ENCODE data around the gene CPT1B. TPM values are rescaled to one million over a fixed set of nuclear protein-coding genes. Genes with fewer than 3 reads are reported as not detected.

The CPT1B gene
- total RNA-seq, 6 experiments from 2014 or later, result 3.8 to 30.7 (median 13.0) TPM

DNA sequence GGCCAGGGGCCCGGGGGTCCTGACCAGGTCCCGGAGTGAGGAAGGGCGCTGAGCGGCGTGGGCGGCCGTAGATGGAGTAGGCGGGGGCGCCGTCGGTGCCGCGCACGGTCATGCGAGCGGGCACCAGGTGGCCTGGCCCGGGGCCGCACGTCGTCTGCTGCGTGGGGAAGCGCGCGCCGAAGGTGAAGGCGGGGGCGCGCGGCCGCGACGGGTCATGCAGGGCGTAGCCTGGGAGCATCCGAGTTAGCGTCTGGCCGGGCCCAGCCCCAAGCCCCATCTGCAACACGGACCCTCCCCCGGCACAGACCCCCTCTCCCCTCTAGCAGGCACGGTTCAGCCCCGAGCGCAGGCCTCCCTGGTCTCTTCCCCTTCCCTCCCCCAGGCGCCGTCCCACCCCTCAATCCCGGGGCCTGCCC lies 46.7 kb downstream of the CPT1B start:
- WGBS (ENCODE audit: insufficient coverage, low coverage, low lambda C conversion rate, missing lambda C conversion rate), result 0% methylated on average over 2 of the region's 44 CpGs
- Histone ChIP-seq H3K4me1 (peaks cover 0 to 14% (median 4%) of the 10 kb centered on the region in 4 donors), H3K4me3 (peak overlapping the region; percentile 75 to 79 (median 76)), H3K36me3 (no peaks in the 10 kb centered on the region), H3K27me3 (no peaks in the 10 kb centered on the region), H3K9me3 (no peaks in the 10 kb centered on the region), H3K27ac (peak overlapping the region; percentile 94 to 98 (median 97))
- DNase-seq, result peak; percentile 83 to 87 (median 85)
- peak; percentile 29 to 52 (median 46) for ATAC-seq
- intact Hi-C loops (cut with DNase I), result no loop called here
- no peak for TF ChIP-seq POLR2A (IDR thresholded peaks at IDR 0.05)
- TF ChIP-seq, protein P1, sequence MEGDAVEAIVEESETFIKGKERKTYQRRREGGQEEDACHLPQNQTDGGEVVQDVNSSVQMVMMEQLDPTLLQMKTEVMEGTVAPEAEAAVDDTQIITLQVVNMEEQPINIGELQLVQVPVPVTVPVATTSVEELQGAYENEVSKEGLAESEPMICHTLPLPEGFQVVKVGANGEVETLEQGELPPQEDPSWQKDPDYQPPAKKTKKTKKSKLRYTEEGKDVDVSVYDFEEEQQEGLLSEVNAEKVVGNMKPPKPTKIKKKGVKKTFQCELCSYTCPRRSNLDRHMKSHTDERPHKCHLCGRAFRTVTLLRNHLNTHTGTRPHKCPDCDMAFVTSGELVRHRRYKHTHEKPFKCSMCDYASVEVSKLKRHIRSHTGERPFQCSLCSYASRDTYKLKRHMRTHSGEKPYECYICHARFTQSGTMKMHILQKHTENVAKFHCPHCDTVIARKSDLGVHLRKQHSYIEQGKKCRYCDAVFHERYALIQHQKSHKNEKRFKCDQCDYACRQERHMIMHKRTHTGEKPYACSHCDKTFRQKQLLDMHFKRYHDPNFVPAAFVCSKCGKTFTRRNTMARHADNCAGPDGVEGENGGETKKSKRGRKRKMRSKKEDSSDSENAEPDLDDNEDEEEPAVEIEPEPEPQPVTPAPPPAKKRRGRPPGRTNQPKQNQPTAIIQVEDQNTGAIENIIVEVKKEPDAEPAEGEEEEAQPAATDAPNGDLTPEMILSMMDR (IDR thresholded peaks at IDR 0.05), result no peak

DNA sequence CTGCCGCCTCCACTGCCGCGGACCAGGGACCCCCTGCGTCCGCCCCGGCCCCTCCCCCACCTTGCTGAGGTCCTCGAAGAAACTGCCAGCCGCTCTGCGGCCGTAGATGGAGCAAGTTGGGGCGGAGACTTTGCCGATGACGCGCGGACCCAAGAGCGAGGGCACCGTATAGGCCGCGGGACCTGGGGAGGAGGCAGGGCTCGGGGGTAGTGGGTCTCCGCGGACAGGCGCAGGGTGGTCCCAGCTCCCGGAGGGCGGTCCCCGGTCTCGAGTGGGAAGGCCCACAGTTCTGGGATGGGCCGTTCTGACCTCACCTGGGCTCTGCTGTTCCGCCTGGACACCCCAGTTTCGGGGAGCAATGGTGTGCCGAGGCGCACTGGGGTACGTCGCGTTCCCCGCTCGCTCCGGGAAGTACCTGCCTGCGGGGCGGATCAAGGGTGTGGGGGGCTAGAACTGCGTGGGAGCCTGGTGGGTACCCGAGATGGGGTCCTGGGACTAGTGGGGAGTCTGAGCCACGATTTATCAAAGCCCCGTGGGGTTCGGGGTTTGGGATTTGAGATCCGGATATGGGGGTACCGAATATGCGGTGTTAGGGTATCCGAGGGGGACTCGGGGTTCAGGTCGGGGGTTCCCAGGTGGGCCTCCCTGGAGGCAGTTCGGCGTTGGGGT lies 47.2 kb downstream of the CPT1B start:
- Histone ChIP-seq H3K36me3 (no peaks in the 10 kb centered on the region), H3K4me3 (peak overlapping the region; percentile 75 to 79 (median 76)), H3K9me3 (no peaks in the 10 kb centered on the region), H3K27ac (peak overlapping the region; percentile 94 to 98 (median 97)), H3K27me3 (no peaks in the 10 kb centered on the region), H3K4me1 (peaks cover 0 to 14% (median 6%) of the 10 kb centered on the region in 4 donors)
- intact Hi-C loops (cut with DNase I), result no loop called here
- TF ChIP-seq, protein P1 (IDR thresholded peaks at IDR 0.05), result no peak
- TF ChIP-seq POLR2A (IDR thresholded peaks at IDR 0.05), result peak; percentile 90
- DNase-seq (peak; percentile 94 to 97 (median 95)), ATAC-seq (peak; percentile 46 to 62 (median 58))
- WGBS (ENCODE audit: insufficient coverage, low coverage, low lambda C conversion rate, missing lambda C conversion rate), result 5% methylated on average over 7 of the region's 53 CpGs

DNA sequence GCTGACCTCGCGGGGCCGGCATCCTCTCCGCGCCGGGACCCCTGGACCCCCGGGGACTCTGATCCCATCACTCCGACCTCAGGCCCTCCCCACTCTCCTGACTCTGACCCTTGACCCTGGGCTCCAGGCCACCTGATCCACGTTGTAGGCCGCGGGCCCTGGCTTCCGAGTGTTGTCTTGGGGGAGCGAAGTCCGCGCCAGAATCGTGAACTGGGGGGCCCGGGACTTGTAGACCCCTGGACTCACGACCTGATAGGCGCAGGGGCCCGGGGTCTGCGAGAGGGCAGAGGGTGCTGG lies 47.7 kb downstream of the CPT1B start:
- intact Hi-C loops (cut with DNase I), result no loop called here

DNA sequence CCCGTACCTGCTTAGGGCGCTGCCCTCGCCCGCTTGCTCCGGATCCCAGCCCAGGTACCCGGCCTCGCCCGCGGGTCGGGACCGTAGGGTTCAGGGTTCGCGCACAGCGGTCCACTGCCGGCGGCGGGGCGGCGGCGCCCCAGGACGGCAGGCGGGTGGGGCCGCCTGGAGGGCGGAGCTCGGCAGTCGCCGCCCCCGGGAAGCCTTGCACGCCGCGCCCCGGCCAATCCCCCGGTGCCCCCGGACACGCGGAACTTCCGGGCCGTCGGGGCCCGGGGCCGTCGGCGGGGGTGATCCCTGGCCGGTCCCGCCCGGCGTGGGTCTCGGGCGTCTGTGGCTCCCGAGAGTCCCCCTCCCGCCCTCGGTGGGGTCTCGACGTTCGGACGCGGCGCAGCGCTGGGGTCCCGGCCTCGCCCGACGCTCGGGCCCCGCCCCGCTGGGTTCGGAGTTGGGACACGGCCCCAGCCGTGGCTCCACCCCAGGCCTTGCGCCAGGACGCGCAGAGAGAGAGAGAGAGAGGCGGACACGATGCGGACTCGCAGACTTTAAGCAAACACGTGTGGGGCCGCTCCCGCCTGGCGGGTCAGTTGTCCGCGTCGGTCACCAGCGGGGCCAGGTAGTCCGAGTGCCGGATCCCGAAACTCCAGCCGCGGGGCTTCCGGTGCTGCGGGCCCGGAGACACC lies 48.2 kb downstream of the CPT1B start, which contains the start of gene TYMP:
TYMP (minus strand) TSS at position 116 of the 683 bp plus-strand sequence. CDS start 303 bp downstream, outside the sequence.
- TF ChIP-seq, protein P1 (IDR thresholded peaks at IDR 0.05), result peak in 1 of 4 donors; percentile 9
- TF ChIP-seq POLR2A (IDR thresholded peaks at IDR 0.05), result peak; percentile 88
- H3K36me3 ChIP-seq, result no peaks in the 10 kb centered on the region
- intact Hi-C loops (cut with DNase I), result loop anchor here in 1 of 2 donors (10.0 kb wide), 1 partner anchor 85 kb away; no protein-coding TSS in a partner anchor
- peak within 1 kb of the TSS; percentile 94 to 98 (median 97) for H3K27ac ChIP-seq
- H3K27me3 ChIP-seq, result no peaks in the 10 kb centered on the region
- H3K9me3 ChIP-seq, result no peaks in the 10 kb centered on the region
- ATAC-seq, result peak; percentile 32 to 57 (median 52)
- H3K4me3 ChIP-seq, result peak within 1 kb of the TSS; percentile 75 to 79 (median 76)
- WGBS (ENCODE audit: insufficient coverage, low coverage, low lambda C conversion rate, missing lambda C conversion rate), result 0% methylated on average over 11 of the region's 92 CpGs
- DNase-seq, result peak; percentile 93 to 97 (median 97)
- H3K4me1 ChIP-seq, result peaks cover 0 to 14% (median 6%) of the 10 kb centered on the region in 4 donors

More for the DNA sequence above, 47.7 kb downstream of the CPT1B start:
- Histone ChIP-seq H3K4me1 (peaks cover 0 to 14% (median 6%) of the 10 kb centered on the region in 4 donors), H3K4me3 (peak overlapping the region; percentile 75 to 79 (median 76)), H3K9me3 (no peaks in the 10 kb centered on the region), H3K27me3 (no peaks in the 10 kb centered on the region), H3K36me3 (no peaks in the 10 kb centered on the region), H3K27ac (peak overlapping the region; percentile 94 to 98 (median 97))
- DNase-seq, result peak; percentile 85 to 90 (median 90)
- TF ChIP-seq POLR2A (IDR thresholded peaks at IDR 0.05), result no peak
- TF ChIP-seq, protein P1 (IDR thresholded peaks at IDR 0.05), result no peak
- ATAC-seq, result peak; percentile 15 to 45 (median 42)
- WGBS (ENCODE audit: insufficient coverage, low coverage, low lambda C conversion rate, missing lambda C conversion rate), result no CpG with 5 or more reads among the region's 21 CpGs

All from right lobe of liver (tissue), 6 donors.